Cardiac fibroblast (primary cell): ENCODE data around the gene PARD3B.

Experiments used
- DNase-seq, 2 donors: peaks; one replicate each; pipeline versions ENCODE4 v3.0.0 to v3.0.0-alpha.2; 2010; ENCODE audit warnings: low read depth in 2 of 2
- H3K4me3 ChIP-seq, 2 donors: replicated peaks in 1 of 2; 1 replicate in 1 of 2; 2 replicates in 1 of 2; pipeline ENCODE4 v1.5.1; 2011; ENCODE audit warnings: low read depth in 2 of 2, low read length in 2 of 2, mild to moderate bottlenecking in 2 of 2, moderate library complexity in 1 of 2
- CTCF ChIP-seq: IDR thresholded peaks from one replicate; pipeline ENCODE4 v1.5.1; 2011; ENCODE audit warnings: low read depth, mild to moderate bottlenecking, low read length, inconsistent platforms

Gene PARD3B

GRCh38 chr2:205138735-205139134, 593.5 kb downstream of the PARD3B start:
- TF ChIP-seq CTCF, result no peak
- no peak overlapping the region for H3K4me3 ChIP-seq
- DNase-seq, result no peak

GRCh38 chr2:205139822-205140463, 594.7 kb downstream of the PARD3B start:
- no peak for DNase-seq
- no peak for TF ChIP-seq CTCF
- H3K4me3 ChIP-seq, result no peak overlapping the region

- no peak for TF ChIP-seq CTCF
- no peak overlapping the region for H3K4me3 ChIP-seq
- DNase-seq, result no peak
These were observed 596.1 kb downstream of the PARD3B start for GRCh38 chr2:205141381-205141780.

DNA sequence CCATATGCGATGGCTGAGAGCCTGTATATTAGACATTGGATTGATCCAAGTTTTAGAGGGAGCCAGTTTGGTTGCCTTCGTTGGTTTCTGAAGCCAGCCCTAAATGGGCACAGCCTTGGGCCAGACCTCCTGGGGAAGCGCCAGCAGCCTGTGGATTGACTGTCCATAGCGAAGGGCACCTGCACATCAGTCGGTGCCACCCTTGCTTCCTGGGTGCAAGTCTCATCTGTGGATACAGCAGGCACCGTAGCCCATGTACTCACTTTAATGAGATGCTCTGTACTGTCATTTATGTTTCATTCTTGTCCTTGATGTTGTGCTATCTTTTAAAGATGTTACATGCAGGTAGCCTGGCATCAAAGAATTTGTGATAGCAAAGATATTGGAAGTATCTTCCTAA, 600.6 kb downstream of the PARD3B start:
- H3K4me3 ChIP-seq, result no peak overlapping the region
- no peak for DNase-seq
- no peak for TF ChIP-seq CTCF

- peak in 1 of 2 donors; percentile 23 for DNase-seq
These were observed 603.5 kb downstream of the PARD3B start for GRCh38 chr2:205148755-205149154.

GRCh38 chr2:205156457-205156856, 611.2 kb downstream of the PARD3B start:
- TF ChIP-seq CTCF, result no peak
- DNase-seq, result no peak
- no peak overlapping the region for H3K4me3 ChIP-seq

More at GRCh38 chr2:205148755-205149154, 603.5 kb downstream of the PARD3B start:
- TF ChIP-seq CTCF, result no peak
- no peak overlapping the region for H3K4me3 ChIP-seq

GRCh38 chr2:205158404-205158803, 613.1 kb downstream of the PARD3B start:
- TF ChIP-seq CTCF, result no peak
- H3K4me3 ChIP-seq, result no peak overlapping the region
- no peak for DNase-seq
